Right renal pelvis (tissue), 4 donors: ENCODE results near the gene UGT1A10. TPM values are rescaled to one million over a fixed set of nuclear protein-coding genes. Genes with fewer than 3 reads are reported as not detected.
"Not testable (repeated sequence)": the region's sequence is repeated elsewhere in the genome, so short reads cannot be mapped to it uniquely, and the experiment has no call there.

Source experiments
- DNase-seq, 4 donors: peaks; one replicate each; pipeline ENCODE4 v3.0.0-alpha.2; 2013; ENCODE audit warnings: low read depth in 4 of 4, low spot score in 3 of 4, missing footprints in 1 of 4
- polyA plus RNA-seq, 4 donors: library from polyadenylated mRNA; unstranded; fragments of 120-200 nt; gene quantifications; one replicate each; pipeline ENCODE4 v1.2.1, GENCODE V29; 2013; ENCODE audit not compliant: insufficient read length in 4 of 4

The UGT1A10 gene
- polyA plus RNA-seq, 4 donors, result 0.03 TPM; not detected in 3

GRCh38 chr2:233655043-233655442, 18.8 kb downstream of the UGT1A10 start:
- no peak for DNase-seq

GRCh38 chr2:233655943-233656342, 19.7 kb downstream of the UGT1A10 start:
- not testable (repeated sequence) for DNase-seq

GRCh38 chr2:233656443-233656842, 20.2 kb downstream of the UGT1A10 start:
- DNase-seq, result no peak

GRCh38 chr2:233658610-233659009, 22.4 kb downstream of the UGT1A10 start:
- DNase-seq, result no peak

- DNase-seq, result no peak
These were observed 27.7 kb downstream of the UGT1A10 start for GRCh38 chr2:233663911-233664310.

- DNase-seq, result no peak
These were observed 32.5 kb downstream of the UGT1A10 start for GRCh38 chr2:233668605-233669260.

GRCh38 chr2:233671290-233672161, 35.3 kb downstream of the UGT1A10 start, which contains the start of gene UGT1A9:
Gene UGT1A9 (plus strand): TSS chr2:233671898. CDS start chr2:233671935, 37 bp downstream.
- no peak for DNase-seq

GRCh38 chr2:233672886-233673285, 36.6 kb downstream of the UGT1A10 start:
- no peak for DNase-seq

- no peak for DNase-seq
These were observed 37.6 kb downstream of the UGT1A10 start for GRCh38 chr2:233673896-233674295.

GRCh38 chr2:233674314-233674713, 38.1 kb downstream of the UGT1A10 start:
- no peak for DNase-seq

- DNase-seq, result no peak
These were observed 38.7 kb downstream of the UGT1A10 start for GRCh38 chr2:233674995-233675394.

- no peak for DNase-seq
These were observed 39.8 kb downstream of the UGT1A10 start for GRCh38 chr2:233676046-233676445.

GRCh38 chr2:233679196-233679595, 42.9 kb downstream of the UGT1A10 start:
- no peak for DNase-seq

- DNase-seq, result no peak
These were observed 44.3 kb downstream of the UGT1A10 start for GRCh38 chr2:233680361-233681045.

GRCh38 chr2:233681521-233682099, 45.4 kb downstream of the UGT1A10 start, which contains the start of gene UGT1A7:
Gene UGT1A7 (plus strand): TSS chr2:233681901. CDS start chr2:233681938, 37 bp downstream.
- DNase-seq, result no peak

- DNase-seq, result no peak
These were observed 48.4 kb downstream of the UGT1A10 start for GRCh38 chr2:233684640-233685039.

- DNase-seq, result no peak
These were observed 50.7 kb downstream of the UGT1A10 start for GRCh38 chr2:233686928-233687327.

GRCh38 chr2:233688341-233688740, 52.1 kb downstream of the UGT1A10 start:
- no peak for DNase-seq

- no peak for DNase-seq
These were observed 52.8 kb downstream of the UGT1A10 start for GRCh38 chr2:233689031-233689430.

GRCh38 chr2:233689501-233689900, 53.3 kb downstream of the UGT1A10 start:
- DNase-seq, result no peak

- DNase-seq, result no peak
These were observed 54.2 kb downstream of the UGT1A10 start for GRCh38 chr2:233690444-233690843.
